IMR-90 (cell line): ENCODE results near the gene EDN2. TPM values are rescaled to one million over a fixed set of nuclear protein-coding genes. Genes with fewer than 3 reads are reported as not detected.
A peak's percentile ranks its signal among the peaks of the same experiment; 100 is the strongest.

ENCODE experiments used
- ATAC-seq: fragments of 200-7000 bp; cut with Tn5 transposase; 2 replicates; pipeline ENCODE4 v1.9.1; 2020; ENCODE audit warnings: low read depth, mild to moderate bottlenecking, moderate library complexity
- BruUV-seq: library from RNA; stranded (reverse); fragments of 400-500 nt; replicated peaks from 2 replicates; lab custom pipeline; 2021; lab: Mats Ljungman, UMichigan
- CTCF ChIA-PET: fragments of 300-600 bp; formaldehyde crosslinking; extraction: SDS; loops from one replicate; lab custom pipeline; 2021; ENCODE audit warnings: antibody characterized with exemption; lab: Yijun Ruan, JAX
- POLR2A ChIA-PET: fragments of 300-600 bp; sonication (Branson Sonifier 250); formaldehyde crosslinking; loops from one replicate; lab custom pipeline; 2022; ENCODE audit warnings: antibody characterized with exemption; ENCODE audit not compliant: unreplicated experiment; lab: Charles Lee
- DNase-seq: peaks from one replicate; pipeline ENCODE4 v3.0.0; 2013
- H2AFZ ChIP-seq: replicated peaks from 2 replicates; pipeline ENCODE3; 2013; ENCODE audit warnings: low read length, mild to moderate bottlenecking; ENCODE audit not compliant: poor library complexity
- H2AK5ac ChIP-seq: 2 replicates; pipeline ENCODE4 v1.6.1; 2013; ENCODE audit warnings: low read depth, low read length, inconsistent platforms
- H2AK9ac ChIP-seq: replicated peaks from 2 replicates; pipeline ENCODE3; 2013; ENCODE audit warnings: mild to moderate bottlenecking, low read depth, low read length, moderate library complexity; ENCODE audit not compliant: poor library complexity
- H2BK120ac ChIP-seq: 2 replicates; pipeline ENCODE4 v1.6.1; 2013; ENCODE audit warnings: low read depth, low read length, inconsistent platforms
- H2BK15ac ChIP-seq: 3 replicates; pipeline ENCODE4 v1.6.1; 2013; ENCODE audit warnings: low read depth, low read length, inconsistent platforms
- H2BK20ac ChIP-seq: 2 replicates; pipeline ENCODE4 v1.6.1; 2013; ENCODE audit warnings: low read depth, mild to moderate bottlenecking, inconsistent platforms, low read length, moderate library complexity
- H2BK5ac ChIP-seq: 2 replicates; pipeline ENCODE4 v1.6.1; 2013; ENCODE audit warnings: mild to moderate bottlenecking, low read depth, low read length, inconsistent platforms; ENCODE audit not compliant: poor library complexity, severe bottlenecking
- H3K14ac ChIP-seq: replicated peaks from 2 replicates; pipeline ENCODE4 v1.6.1; 2013; ENCODE audit warnings: low read depth, low read length, inconsistent platforms
- H3K18ac ChIP-seq: 2 replicates; pipeline ENCODE4 v1.6.1; 2013; ENCODE audit warnings: low read depth, low read length, control low read depth
- H3K23ac ChIP-seq: 2 replicates; pipeline ENCODE4 v1.6.1; 2013; ENCODE audit warnings: low read depth, low read length, inconsistent platforms
- H3K27ac ChIP-seq: 2 replicates; pipeline ENCODE4 v1.5.1; 2013; ENCODE audit warnings: mild to moderate bottlenecking, control low read depth, low read length; ENCODE audit not compliant: insufficient read depth
- H3K27me3 ChIP-seq: 2 replicates; pipeline ENCODE4 v1.6.1; 2013; ENCODE audit warnings: low read length; ENCODE audit not compliant: control insufficient read depth, insufficient read depth
- H3K36me3 ChIP-seq: 2 replicates; pipeline ENCODE4 v1.6.1; 2013; ENCODE audit warnings: low read length, mixed read lengths; ENCODE audit not compliant: control insufficient read depth, insufficient read depth
- H3K4ac ChIP-seq: 2 replicates; pipeline ENCODE4 v1.6.1; 2013; ENCODE audit warnings: low read depth, low read length, inconsistent platforms
- H3K4me1 ChIP-seq: 2 replicates; pipeline ENCODE4 v1.6.1; 2013; ENCODE audit warnings: low read length, mixed read lengths; ENCODE audit not compliant: control insufficient read depth, insufficient read depth
- H3K4me2 ChIP-seq: 2 replicates; pipeline ENCODE4 v1.6.1; 2013; ENCODE audit warnings: low read depth, mild to moderate bottlenecking, control low read depth, low read length, moderate library complexity
- H3K4me3 ChIP-seq: 2 replicates; pipeline ENCODE4 v1.5.1; 2013; ENCODE audit warnings: low read depth, mild to moderate bottlenecking, control low read depth, low read length, moderate library complexity; ENCODE audit not compliant: insufficient read depth
- H3K56ac ChIP-seq: 2 replicates; pipeline ENCODE4 v1.6.1; 2013; ENCODE audit warnings: low read length, inconsistent platforms; ENCODE audit not compliant: insufficient read depth; ENCODE audit errors: extremely low read depth
- H3K79me1 ChIP-seq, 2 experiments: 2 replicates each; pipeline ENCODE4 v1.6.1; 2013; ENCODE audit warnings: low read length in 2 of 2, inconsistent platforms in 1 of 2, low read depth in 1 of 2
- H3K9ac ChIP-seq: 2 replicates; pipeline ENCODE4 v1.6.1; 2013; ENCODE audit warnings: low read depth, low read length, control low read depth
- H3K9me1 ChIP-seq: 2 replicates; pipeline ENCODE4 v1.6.1; 2013; ENCODE audit warnings: low read length, inconsistent platforms; ENCODE audit not compliant: insufficient read depth
- H3K9me3 ChIP-seq: 2 replicates; pipeline ENCODE4 v1.6.1; 2013; ENCODE audit warnings: low read length; ENCODE audit not compliant: control insufficient read depth, insufficient read depth
- H4K20me1 ChIP-seq: 2 replicates; pipeline ENCODE4 v1.6.1; 2013; ENCODE audit warnings: low read length, inconsistent platforms; ENCODE audit not compliant: insufficient read depth
- H4K5ac ChIP-seq: 2 replicates; pipeline ENCODE4 v1.6.1; 2013; ENCODE audit warnings: mild to moderate bottlenecking, low read depth, low read length, control low read depth
- H4K8ac ChIP-seq, 2 experiments: 2 replicates each; pipeline ENCODE4 v1.6.1; 2013; ENCODE audit warnings: low read depth in 2 of 2, low read length in 2 of 2, control low read depth in 1 of 2, inconsistent platforms in 1 of 2
- H4K91ac ChIP-seq: 2 replicates; pipeline ENCODE4 v1.6.1; 2013; ENCODE audit warnings: low read depth, low read length, inconsistent platforms; ENCODE audit not compliant: insufficient read depth
- BHLHE40 ChIP-seq: fragments of 150-350 bp; IDR thresholded peaks from 2 replicates; pipeline ENCODE4 v1.6.1; 2016; ENCODE audit warnings: mild to moderate bottlenecking, low read depth, low read length
- CEBPB ChIP-seq: IDR thresholded peaks from 2 replicates; pipeline ENCODE4 v1.6.1; 2012; ENCODE audit warnings: low read depth, low read length, improper control_type of control experiment
- CHD1 ChIP-seq: IDR thresholded peaks from 2 replicates; pipeline ENCODE4 v1.6.1; 2012; ENCODE audit warnings: low read depth, low read length, improper control_type of control experiment
- CTCF ChIP-seq: conservative IDR thresholded peaks from 2 replicates; pipeline ENCODE4 v1.5.1; 2012; ENCODE audit warnings: mild to moderate bottlenecking, low read depth, low read length, improper control_type of control experiment
- ELK1 ChIP-seq: fragments of 150-350 bp; IDR thresholded peaks from 2 replicates; pipeline ENCODE4 v1.6.1; 2016; ENCODE audit warnings: low read depth, mild to moderate bottlenecking, low read length, moderate library complexity, borderline replicate concordance
- MAFK ChIP-seq: IDR thresholded peaks from 2 replicates; pipeline ENCODE4 v1.6.1; 2012; ENCODE audit warnings: low read depth, low read length, improper control_type of control experiment
- MAZ ChIP-seq: IDR thresholded peaks from 2 replicates; pipeline ENCODE4 v1.6.1; 2012; ENCODE audit warnings: low read depth, mild to moderate bottlenecking, low read length, improper control_type of control experiment, moderate library complexity, borderline replicate concordance
- MXI1 ChIP-seq: IDR thresholded peaks from 2 replicates; pipeline ENCODE4 v1.6.1; 2012; ENCODE audit warnings: low read depth, mild to moderate bottlenecking, low read length, moderate library complexity, borderline replicate concordance
- POLR2A ChIP-seq: IDR thresholded peaks from 2 replicates; pipeline ENCODE4 v1.6.1; 2012; ENCODE audit warnings: mild to moderate bottlenecking, low read depth, low read length
- RAD21 ChIP-seq: IDR thresholded peaks from 2 replicates; pipeline ENCODE4 v1.6.1; 2012; ENCODE audit warnings: low read length, improper control_type of control experiment
- RCOR1 ChIP-seq: IDR thresholded peaks from 2 replicates; pipeline ENCODE4 v1.6.1; 2012; ENCODE audit warnings: mild to moderate bottlenecking, low read length, improper control_type of control experiment; ENCODE audit not compliant: insufficient replicate concordance
- RFX5 ChIP-seq: IDR thresholded peaks from 2 replicates; pipeline ENCODE4 v1.8.0; 2012; ENCODE audit warnings: low read depth, mild to moderate bottlenecking, low read length, moderate library complexity
- SMC3 ChIP-seq: fragments of 150-350 bp; IDR thresholded peaks from 2 replicates; pipeline ENCODE4 v1.6.1; 2016; ENCODE audit warnings: low read depth, mild to moderate bottlenecking, antibody characterized with exemption, low read length, moderate library complexity
- USF2 ChIP-seq: fragments of 150-350 bp; IDR thresholded peaks from 2 replicates; pipeline ENCODE4 v1.6.1; 2017; ENCODE audit warnings: mild to moderate bottlenecking, antibody characterized with exemption, low read length, low read depth
- WGBS, 2 experiments: methylation state at CpG; one replicate each; pipeline versions ENCODE4 v1.1.5 to v1.1.7; 2013; ENCODE audit warnings: missing lambda C conversion rate in 2 of 2; ENCODE audit not compliant: insufficient read length in 1 of 2; ENCODE audit errors: extremely low coverage in 2 of 2; 5-methylcytosine and 5-hydroxymethylcytosine counted together
- dilution Hi-C: fragments of 300-500 bp; cut with HindIII; formaldehyde crosslinking; loops from one replicate; pipeline ENCODE4 v1.14.3; 2018; ENCODE audit warnings: low sequenced_read_pairs; ENCODE audit not compliant: unreplicated experiment
- in situ Hi-C: fragments of 300-500 bp; cut with MboI; formaldehyde crosslinking; loops from 3 replicates; pipeline ENCODE4 v1.14.3; 2019; ENCODE audit warnings: low sequenced_read_pairs, inconsistent platforms, mixed read lengths
- intact Hi-C: fragments of 100-400 bp; cut with micrococcal nuclease; formaldehyde crosslinking; loops from 2 replicates; pipeline ENCODE4 v1.10.0; 2022
- polyA plus RNA-seq, 3 experiments: library from polyadenylated mRNA; depleted of rRNA; stranded (reverse); fragments of >200 nt; gene quantifications; 2 replicates each; pipeline ENCODE4 v1.2.3, GENCODE V29; 2012; ENCODE audit warnings: low replicate concordance in 1 of 3
- total RNA-seq: library from RNA; depleted of rRNA; stranded (reverse); fragments of >200 nt; gene quantifications from 2 replicates; pipeline ENCODE4 v1.2.3, GENCODE V29; 2012

EDN2 gene
- total and polyA plus RNA-seq, 2 of the 4 experiments (the other 2 are of a cell fraction), result 0.27 TPM; not detected in 1

GRCh38 chr1:41486371-41487125 lies 2.1 kb upstream of the EDN2 start:
- H3K56ac ChIP-seq, result peak overlapping the region; percentile 61
- H2BK15ac ChIP-seq, result peak overlapping the region; percentile 43; the same call in 2 of the 3 replicates
- peak overlapping the region; percentile 85 for H2BK20ac ChIP-seq
- no TSS peak for BruUV-seq
- POLR2A ChIA-PET, result no interaction called here
- H3K4me3 ChIP-seq, result no peak overlapping the region
- DNase-seq, result peak; percentile 59
- H3K27ac ChIP-seq, result peak overlapping the region; percentile 51
- peak overlapping the region; percentile 56 for H2BK5ac ChIP-seq
- H3K4me2 ChIP-seq, result peak overlapping the region; percentile 50
- H3K27me3 ChIP-seq, result no peaks in the 10 kb centered on the region
- peak overlapping the region; percentile 74 for H3K4ac ChIP-seq
- peak overlapping the region; percentile 50 for H3K18ac ChIP-seq
- H2BK120ac ChIP-seq, result peak overlapping the region; percentile 91
- H2AK5ac ChIP-seq, result peak overlapping the region; percentile 84
- peak overlapping the region; percentile 68 for H3K14ac ChIP-seq
- WGBS, 2 experiments, result 32% methylated on average over 11 of the region's 23 CpGs; no CpG with 5 or more reads in 1 of the 2 experiments
- H3K9ac ChIP-seq, result peak overlapping the region; percentile 39
- H4K5ac ChIP-seq, result peak overlapping the region; percentile 50
- in situ Hi-C loops, result no loop called here
- peaks cover 39% of the 10 kb centered on the region for H3K4me1 ChIP-seq
- no peaks in the 10 kb centered on the region for H3K36me3 ChIP-seq
- no peak for TF ChIP-seq MXI1
- TF ChIP-seq MAZ, result no peak
- no peak for TF ChIP-seq MAFK
- no peak for TF ChIP-seq USF2
- TF ChIP-seq CTCF, result no peak
- no peak for TF ChIP-seq RFX5
- no peak for TF ChIP-seq RAD21
- TF ChIP-seq ELK1, result no peak
- TF ChIP-seq CEBPB, result no peak
- TF ChIP-seq BHLHE40, result no peak
- no peak for TF ChIP-seq SMC3
- no peak for TF ChIP-seq POLR2A
- TF ChIP-seq CHD1, result no peak
- no peak for TF ChIP-seq RCOR1
- intact Hi-C loops, result no loop called here
- dilution Hi-C loops, result no loop called here
- peak; percentile 59 for ATAC-seq
- H3K9me3 ChIP-seq, result no peaks in the 10 kb centered on the region
- peak overlapping the region; percentile 80 for H2AK9ac ChIP-seq
- H2AFZ ChIP-seq, result peak overlapping the region; percentile 84
- no peaks in the 10 kb centered on the region for H4K20me1 ChIP-seq
- H4K8ac ChIP-seq, result peak overlapping the region; percentile 63 to 74
- H3K79me1 ChIP-seq, result no peaks in the 10 kb centered on the region
- peaks cover 23% of the 10 kb centered on the region for H3K9me1 ChIP-seq
- CTCF ChIA-PET, result no interaction called here
- peak overlapping the region; percentile 83 for H4K91ac ChIP-seq
- peak overlapping the region; percentile 63 for H3K23ac ChIP-seq
